HepG2 (cell line): ENCODE data around the gene CMIP. TPM values are rescaled to one million over a fixed set of nuclear protein-coding genes. Genes with fewer than 3 reads are reported as not detected.

Experiments used
- MXI1 ChIP-seq: IDR thresholded peaks from 3 replicates; pipeline ENCODE4 v1.6.1; 2012; ENCODE audit warnings: low read depth, low read length, inconsistent platforms, borderline replicate concordance
- ONECUT2 ChIP-seq: sonication (generic); formaldehyde crosslinking; IDR thresholded peaks from 2 replicates; pipeline ENCODE4 v1.4.0; 2020; ENCODE audit warnings: missing genetic modification reagents
- PITX1 ChIP-seq: sonication (generic); formaldehyde crosslinking; IDR thresholded peaks from 2 replicates; pipeline ENCODE4 v1.5.1; 2020; ENCODE audit warnings: mild to moderate bottlenecking, missing genetic modification reagents
- SAP130 ChIP-seq: IDR thresholded peaks from 2 replicates; pipeline ENCODE4 v1.6.1; 2016; ENCODE audit warnings: low read depth
- YEATS2 ChIP-seq: sonication (generic); formaldehyde crosslinking; IDR thresholded peaks from 2 replicates; pipeline ENCODE4 v1.4.0; 2020; ENCODE audit warnings: missing genetic modification reagents, borderline replicate concordance
- ZBTB34 ChIP-seq: sonication (generic); formaldehyde crosslinking; IDR thresholded peaks from 2 replicates; pipeline ENCODE4 v1.8.0; 2022; ENCODE audit warnings: mild to moderate bottlenecking, missing genetic modification reagents
- ZNF18 ChIP-seq: sonication (generic); formaldehyde crosslinking; IDR thresholded peaks from 2 replicates; pipeline ENCODE4 v1.8.0; 2022; ENCODE audit warnings: mild to moderate bottlenecking, missing genetic modification reagents; ENCODE audit not compliant: insufficient replicate concordance
- ZNF280B ChIP-seq: sonication (generic); formaldehyde crosslinking; IDR thresholded peaks from 2 replicates; pipeline ENCODE4 v1.5.0; 2020; ENCODE audit warnings: missing genetic modification reagents, mild to moderate bottlenecking, borderline replicate concordance
- ZNF280D ChIP-seq: sonication (generic); formaldehyde crosslinking; IDR thresholded peaks from 2 replicates; pipeline ENCODE4 v1.5.1; 2020; ENCODE audit warnings: mild to moderate bottlenecking, missing genetic modification reagents
- ZNF674 ChIP-seq: sonication (generic); formaldehyde crosslinking; IDR thresholded peaks from 2 replicates; pipeline ENCODE4 v1.5.0; 2020; ENCODE audit warnings: low read depth, mild to moderate bottlenecking, missing genetic modification reagents
- polyA plus RNA-seq, 8 experiments: library from polyadenylated mRNA; depleted of rRNA in 3 of 8; stranded (reverse) in 7 of 8; unstranded in 1 of 8; fragments of >200 nt; fragmentation: Illumina TruSeq in 4 of 8; extraction: Trizol in 4 of 8; gene quantifications; 2 replicates each; pipeline versions ENCODE4 v1.2.1 to v1.2.3, GENCODE V29; 2011 to 2016; ENCODE audit warnings: low read depth in 4 of 8, missing spikeins in 1 of 8, mixed read lengths in 1 of 8; ENCODE audit not compliant: insufficient read depth in 1 of 8
- total RNA-seq, 5 experiments: library from RNA; depleted of rRNA; stranded (reverse); fragments of >200 nt; fragmentation: Illumina TruSeq; extraction: Trizol; gene quantifications; 2 replicates each; pipeline ENCODE4 v1.2.3, GENCODE V29; 2016; ENCODE audit warnings: low read depth in 1 of 5

CMIP gene
- total and polyA plus RNA-seq, 2 of the 13 experiments (the other 11 are each of a cell fraction or from before 2014, with no cell fraction given), result 10.9 to 18.1 TPM

GRCh38 chr16:81493755-81494433 is 49.3 kb downstream of the CMIP start (continued):
- no peak for TF ChIP-seq ZNF280B
- TF ChIP-seq MXI1, result peak; percentile 88; the same call in 2 of the 3 replicates
- no peak for TF ChIP-seq ZBTB34 (CRISPR knock-in tag)
- no peak for TF ChIP-seq PITX1 (CRISPR knock-in tag)
- TF ChIP-seq ZNF280D (CRISPR knock-in tag), result 0 out of 2 replicates have a peak, but pooled peaks have one; percentile 21
- TF ChIP-seq SAP130 (CRISPR knock-in tag), result peak; percentile 91
- TF ChIP-seq ZNF18 (CRISPR knock-in tag), result no peak
- 0 out of 2 replicates have a peak, but pooled peaks have one; percentile 18 for TF ChIP-seq YEATS2 (CRISPR knock-in tag)
- no peak for TF ChIP-seq ZNF674 (CRISPR knock-in tag)
- no peak for TF ChIP-seq ONECUT2 (CRISPR knock-in tag)
